CD4-positive, alpha-beta T cell treated with Interleukin-21 for 1 hour (primary cell): ENCODE results near the gene BCL2A1.
"Not testable (repeated sequence)": the region's sequence is repeated elsewhere in the genome, so short reads cannot be mapped to it uniquely, and the experiment has no call there.

Experiments
- DNase-seq: peaks from one replicate; pipeline ENCODE4 v3.0.0-alpha.2; 2020

The BCL2A1 gene

DNA sequence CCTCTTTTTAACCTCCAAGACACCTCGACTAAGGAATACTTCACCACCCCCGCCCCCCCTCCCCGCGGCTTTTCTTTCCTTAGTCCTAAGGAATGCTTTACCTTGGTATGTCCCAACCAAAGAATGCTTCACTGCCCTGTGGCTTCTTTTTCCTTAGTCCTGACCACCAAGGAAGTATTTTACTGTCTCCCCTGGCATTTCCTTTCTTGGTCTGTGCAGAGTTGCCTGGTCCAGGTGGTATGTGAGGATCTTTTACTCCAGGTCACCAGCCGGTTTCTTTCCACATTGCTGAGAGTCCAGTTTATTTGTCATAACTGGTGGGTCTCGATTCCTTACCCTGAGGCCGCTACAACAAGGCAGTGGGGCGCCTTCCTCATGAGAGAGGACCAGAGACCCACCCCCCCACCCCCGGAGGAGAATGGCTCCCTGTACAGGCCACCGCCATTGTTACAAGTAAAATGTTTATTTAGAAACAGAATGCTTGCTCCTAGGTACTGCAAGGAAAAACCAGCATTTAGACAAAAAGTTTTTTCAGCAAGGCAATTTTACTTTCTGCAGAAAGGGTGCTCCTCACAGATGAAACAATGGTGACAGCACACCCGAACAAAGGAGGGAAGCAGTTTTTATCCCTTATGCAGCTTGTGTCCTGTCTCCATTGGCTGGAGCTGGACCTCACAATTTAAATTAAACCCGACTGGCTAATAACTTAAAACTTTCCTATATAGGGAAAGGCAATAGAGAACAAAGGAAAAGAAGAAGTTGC lies 51.1 kb downstream of the BCL2A1 start:
- DNase-seq: no peak

- no peak for DNase-seq
Measured at GRCh38 chr15:79919090-79919748, 51.8 kb downstream of the BCL2A1 start.

DNA sequence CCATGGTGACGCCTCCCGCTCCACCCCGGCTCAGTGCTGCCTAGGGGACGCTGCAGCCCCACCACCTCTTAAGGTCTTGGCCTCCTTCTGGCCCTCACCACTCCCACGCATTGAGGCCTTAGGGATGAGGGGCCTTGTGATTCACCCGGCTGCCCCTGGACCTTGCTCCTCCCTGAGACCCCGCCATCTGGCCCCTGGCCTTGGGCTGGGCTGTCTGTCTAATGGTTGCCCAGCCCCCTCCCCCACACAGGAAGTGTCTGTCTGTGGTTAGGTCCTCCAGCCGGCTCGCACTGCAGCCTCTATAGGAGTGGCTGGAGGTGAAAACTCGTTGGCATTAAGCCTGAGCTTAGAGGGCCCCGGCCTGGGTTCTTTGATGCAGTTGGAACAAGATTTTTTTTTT lies 52.7 kb downstream of the BCL2A1 start:
- no peak for DNase-seq

DNA sequence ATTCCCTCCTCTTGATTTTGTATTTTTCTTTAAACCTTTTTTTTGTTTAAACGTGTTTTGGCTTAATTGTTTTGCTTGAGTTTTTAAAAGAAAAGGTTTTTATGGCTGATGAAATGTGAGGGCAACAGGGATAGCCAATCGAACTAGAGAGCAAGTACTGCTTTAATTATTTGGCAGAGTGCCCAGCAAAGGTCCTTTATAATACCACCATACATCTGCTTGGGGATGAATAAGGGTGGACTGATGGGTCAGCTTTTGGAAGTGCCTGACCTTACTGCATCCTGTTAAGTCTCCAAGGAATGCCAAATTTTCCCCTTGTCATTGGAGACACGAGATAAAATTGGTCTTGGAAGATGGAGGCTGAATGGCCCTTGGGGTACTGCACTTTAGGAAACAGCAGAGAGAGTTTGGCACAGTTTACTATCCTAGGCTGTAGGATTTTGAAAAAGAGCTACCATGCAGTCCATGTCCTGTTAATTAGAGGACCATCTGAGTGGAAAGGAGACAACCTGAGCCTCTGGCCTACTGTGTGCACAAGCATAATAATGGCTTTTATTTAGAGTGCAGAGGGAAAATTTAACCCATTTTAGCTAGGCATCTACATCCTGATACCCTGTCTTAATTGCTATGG lies 54.4 kb downstream of the BCL2A1 start:
- DNase-seq: no peak

DNA sequence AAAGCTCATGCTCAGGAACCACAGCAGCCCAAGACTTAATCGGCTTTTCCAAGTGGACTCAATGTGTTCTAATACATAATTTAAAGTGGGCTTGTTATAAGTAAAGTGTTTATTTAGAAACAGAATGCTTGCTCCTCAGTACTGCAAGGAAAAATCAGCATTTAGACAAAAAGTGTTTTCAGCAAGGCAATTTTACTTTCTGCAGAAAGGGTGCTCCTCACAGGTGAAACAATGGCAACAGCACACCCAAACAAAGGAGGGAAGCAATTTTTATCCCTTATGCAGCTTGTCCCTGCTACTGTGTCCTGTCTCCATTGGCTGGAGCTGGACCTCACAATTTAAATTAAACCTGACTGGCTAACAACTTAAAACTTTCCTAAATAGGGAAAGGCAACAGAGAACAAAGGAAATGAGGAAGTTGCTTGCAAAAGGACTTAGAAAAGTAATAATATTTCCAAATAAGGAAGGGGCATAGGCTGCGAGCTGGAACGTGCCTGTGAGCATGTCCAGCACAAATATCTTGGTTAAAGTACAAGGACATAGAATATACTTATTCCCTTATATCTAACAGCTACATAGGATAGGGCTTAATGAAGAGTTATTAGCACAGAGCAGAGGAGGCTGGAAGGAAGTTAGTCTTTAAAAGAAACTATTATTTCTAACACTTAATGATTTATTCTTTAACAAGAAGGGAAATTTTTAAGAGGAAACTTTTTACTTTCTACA lies 55.1 kb downstream of the BCL2A1 start:
- not testable (repeated sequence) for DNase-seq

- no peak for DNase-seq
Measured at GRCh38 chr15:79914728-79915127, 56.3 kb downstream of the BCL2A1 start.
